MM.1S (cell line): ENCODE data around the gene SAFB.

Experiments
- EZH2 ChIP-seq: fragments of 300-600 bp; sonication (generic); optimal IDR thresholded peaks from 2 replicates; pipeline ENCODE3; 2017; ENCODE audit warnings: low read depth, mild to moderate bottlenecking, antibody characterized with exemption, low read length, mixed read lengths
- EZH2phosphoT487 ChIP-seq: fragments of 300-600 bp; sonication (generic); IDR thresholded peaks from 2 replicates; pipeline ENCODE4 v1.6.1; 2018; ENCODE audit warnings: antibody characterized with exemption, low read length
- TF ChIP-seq, protein P1 (sequence below): fragments of 300-600 bp; sonication (generic); IDR thresholded peaks from 2 replicates; pipeline ENCODE4 v1.5.1; 2016; ENCODE audit warnings: antibody characterized with exemption, low read length, mixed read lengths

DNA sequence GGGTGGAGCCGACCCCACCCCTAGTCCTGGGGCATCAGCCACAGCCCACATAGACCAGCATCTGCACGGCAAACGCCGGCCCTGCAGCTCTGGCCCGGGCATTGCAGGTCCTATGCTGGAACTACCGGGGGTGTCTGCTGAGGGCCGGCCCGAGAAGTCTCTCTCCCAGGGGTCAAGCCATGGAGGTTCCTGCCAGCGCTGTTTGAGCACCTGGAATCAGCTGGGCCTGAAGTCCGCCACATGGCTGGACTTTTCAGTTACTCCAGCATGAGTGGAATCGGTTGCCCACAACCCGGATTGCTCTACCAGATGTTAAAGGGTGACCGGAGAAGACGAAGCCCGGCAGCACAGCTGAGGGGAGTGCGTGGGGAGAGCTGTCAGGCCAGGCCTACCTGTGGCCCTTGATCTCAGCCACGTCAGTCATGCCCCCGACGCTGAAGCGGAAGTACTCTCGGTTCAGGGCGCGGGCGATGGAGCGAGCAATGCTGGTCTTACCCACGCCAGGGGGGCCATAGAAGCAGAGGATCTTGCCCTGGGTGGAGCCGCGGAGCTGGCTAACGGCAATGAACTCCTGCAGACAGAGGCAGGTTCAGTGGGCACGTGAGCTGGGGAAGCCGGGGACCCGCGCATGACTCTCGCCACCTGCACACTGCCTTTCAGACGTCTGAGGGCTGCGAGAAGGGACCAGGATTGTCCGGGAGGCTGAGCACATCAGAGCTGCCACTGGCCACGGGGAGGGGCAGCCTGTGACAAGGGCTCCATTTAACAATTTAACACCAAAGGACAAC is 75.9 kb downstream of the SAFB start:
- TF ChIP-seq, protein P1, sequence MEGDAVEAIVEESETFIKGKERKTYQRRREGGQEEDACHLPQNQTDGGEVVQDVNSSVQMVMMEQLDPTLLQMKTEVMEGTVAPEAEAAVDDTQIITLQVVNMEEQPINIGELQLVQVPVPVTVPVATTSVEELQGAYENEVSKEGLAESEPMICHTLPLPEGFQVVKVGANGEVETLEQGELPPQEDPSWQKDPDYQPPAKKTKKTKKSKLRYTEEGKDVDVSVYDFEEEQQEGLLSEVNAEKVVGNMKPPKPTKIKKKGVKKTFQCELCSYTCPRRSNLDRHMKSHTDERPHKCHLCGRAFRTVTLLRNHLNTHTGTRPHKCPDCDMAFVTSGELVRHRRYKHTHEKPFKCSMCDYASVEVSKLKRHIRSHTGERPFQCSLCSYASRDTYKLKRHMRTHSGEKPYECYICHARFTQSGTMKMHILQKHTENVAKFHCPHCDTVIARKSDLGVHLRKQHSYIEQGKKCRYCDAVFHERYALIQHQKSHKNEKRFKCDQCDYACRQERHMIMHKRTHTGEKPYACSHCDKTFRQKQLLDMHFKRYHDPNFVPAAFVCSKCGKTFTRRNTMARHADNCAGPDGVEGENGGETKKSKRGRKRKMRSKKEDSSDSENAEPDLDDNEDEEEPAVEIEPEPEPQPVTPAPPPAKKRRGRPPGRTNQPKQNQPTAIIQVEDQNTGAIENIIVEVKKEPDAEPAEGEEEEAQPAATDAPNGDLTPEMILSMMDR: no peak
- TF ChIP-seq EZH2 (no peak), EZH2phosphoT487 (no peak)
